Neuronal stem cell (in vitro differentiated cells): Measurements from ENCODE around the gene SLC5A1. TPM values are rescaled to one million over a fixed set of nuclear protein-coding genes. Genes with fewer than 3 reads are reported as not detected.
A peak's percentile ranks its signal among the peaks of the same experiment; 100 is the strongest.

Source experiments
- DNase-seq: peaks from one replicate; pipeline ENCODE4 v3.0.0-alpha.2; 2013; ENCODE audit warnings: low spot score
- H2AFZ ChIP-seq: one replicate; pipeline ENCODE4 v1.6.1; 2013; ENCODE audit warnings: mild to moderate bottlenecking, low read length, inconsistent platforms
- H2AK5ac ChIP-seq: 2 replicates; pipeline ENCODE4 v1.6.1; 2013; ENCODE audit warnings: low read depth, mild to moderate bottlenecking, inconsistent platforms, low read length, moderate library complexity, mixed read lengths
- H2BK120ac ChIP-seq: 2 replicates; pipeline ENCODE4 v1.6.1; 2013; ENCODE audit warnings: low read depth, mild to moderate bottlenecking, inconsistent platforms, low read length, moderate library complexity, mixed read lengths
- H2BK12ac ChIP-seq: one replicate; pipeline ENCODE4 v1.6.1; 2013; ENCODE audit warnings: low read length, inconsistent platforms
- H2BK15ac ChIP-seq: 2 replicates; pipeline ENCODE4 v1.6.1; 2013; ENCODE audit warnings: mild to moderate bottlenecking, low read length, inconsistent platforms, mixed read lengths
- H2BK5ac ChIP-seq: one replicate; pipeline ENCODE4 v1.6.1; 2013; ENCODE audit warnings: inconsistent platforms, mild to moderate bottlenecking, low read length, moderate library complexity
- H3K14ac ChIP-seq: one replicate; pipeline ENCODE4 v1.6.1; 2013; ENCODE audit warnings: low read length, inconsistent platforms
- H3K18ac ChIP-seq: 2 replicates; pipeline ENCODE4 v1.6.1; 2013; ENCODE audit warnings: low read length, inconsistent platforms
- H3K23ac ChIP-seq: 2 replicates; pipeline ENCODE4 v1.6.1; 2013; ENCODE audit warnings: low read depth, mild to moderate bottlenecking, mixed read lengths, low read length, inconsistent platforms; ENCODE audit not compliant: poor library complexity
- H3K27ac ChIP-seq: replicated peaks from 3 replicates; pipeline ENCODE4 v1.5.1; 2013; ENCODE audit warnings: low read length, inconsistent platforms
- H3K27me3 ChIP-seq, 3 experiments: 2 replicates each; pipeline ENCODE4 v1.6.1; 2013; ENCODE audit warnings: low read length in 3 of 3, mild to moderate bottlenecking in 2 of 3, inconsistent platforms in 1 of 3, low read depth in 1 of 3, mixed read lengths in 1 of 3, moderate library complexity in 1 of 3; ENCODE audit not compliant: control insufficient read depth in 3 of 3, insufficient read depth in 3 of 3
- H3K36me3 ChIP-seq, 2 donors: replicated peaks in 1 of 2; 2 replicates each; pipeline ENCODE4 v1.6.1; 2013; ENCODE audit warnings: low read length in 2 of 2; ENCODE audit not compliant: control insufficient read depth in 2 of 2, insufficient read depth in 2 of 2
- H3K4ac ChIP-seq: 2 replicates; pipeline ENCODE4 v1.6.1; 2013; ENCODE audit warnings: inconsistent platforms, mild to moderate bottlenecking, low read length, moderate library complexity
- H3K4me1 ChIP-seq, 2 donors: 1 replicate in 1 of 2; 2 replicates in 1 of 2; pipeline ENCODE4 v1.6.1; 2013; ENCODE audit warnings: low read length in 2 of 2, low read depth in 1 of 2; ENCODE audit not compliant: control insufficient read depth in 2 of 2, insufficient read depth in 1 of 2
- H3K4me2 ChIP-seq: one replicate; pipeline ENCODE4 v1.6.1; 2013; ENCODE audit warnings: mild to moderate bottlenecking, low read length, inconsistent platforms; ENCODE audit not compliant: insufficient read depth, poor library complexity, severe bottlenecking
- H3K4me3 ChIP-seq, 2 donors: 2 replicates each; pipeline ENCODE4 v1.5.1; 2013; ENCODE audit warnings: low read length in 2 of 2, mild to moderate bottlenecking in 2 of 2, inconsistent platforms in 1 of 2, moderate library complexity in 1 of 2
- H3K79me1 ChIP-seq: one replicate; pipeline ENCODE4 v1.6.1; 2013; ENCODE audit warnings: low read depth, mild to moderate bottlenecking, inconsistent platforms, low read length, moderate library complexity
- H3K9ac ChIP-seq: one replicate; pipeline ENCODE4 v1.6.1; 2013; ENCODE audit warnings: mild to moderate bottlenecking, low read depth, low read length, inconsistent platforms; ENCODE audit not compliant: poor library complexity
- H3K9me3 ChIP-seq, 2 donors: replicated peaks in 1 of 2; 2 replicates each; pipeline versions ENCODE3 to v1.6.1; 2013; ENCODE audit warnings: low read length in 2 of 2, mild to moderate bottlenecking in 2 of 2, inconsistent platforms in 1 of 2, low read depth in 1 of 2, mixed read lengths in 1 of 2, moderate library complexity in 1 of 2; ENCODE audit not compliant: control insufficient read depth in 2 of 2, insufficient read depth in 1 of 2
- H4K8ac ChIP-seq: one replicate; pipeline ENCODE4 v1.6.1; 2013; ENCODE audit warnings: low read depth, mild to moderate bottlenecking, inconsistent platforms, low read length, moderate library complexity
- H4K91ac ChIP-seq: one replicate; pipeline ENCODE4 v1.6.1; 2013; ENCODE audit warnings: low read length, low read depth, mild to moderate bottlenecking, inconsistent platforms; ENCODE audit not compliant: poor library complexity
- WGBS, 2 donors: extraction: QIAGEN DNeasy Blood & Tissue Kit; methylation state at CpG; one replicate each; pipeline ENCODE4 v1.1.7; 2013; ENCODE audit warnings: missing lambda C conversion rate in 2 of 2, mixed read lengths in 1 of 2; ENCODE audit not compliant: insufficient read length in 2 of 2, insufficient replicate concordance in 1 of 2; ENCODE audit errors: extremely low coverage in 2 of 2; 5-methylcytosine and 5-hydroxymethylcytosine counted together
- polyA plus RNA-seq, 2 experiments: library from polyadenylated mRNA; stranded (reverse); fragments of 200-250 nt; gene quantifications; one replicate each; pipeline ENCODE4 v1.2.3, GENCODE V29; 2013

The SLC5A1 gene
- 0.01 TPM for polyA plus RNA-seq (2013, experiment 1 of 2)
- 0.03 TPM for polyA plus RNA-seq (2013, experiment 2 of 2)

DNA sequence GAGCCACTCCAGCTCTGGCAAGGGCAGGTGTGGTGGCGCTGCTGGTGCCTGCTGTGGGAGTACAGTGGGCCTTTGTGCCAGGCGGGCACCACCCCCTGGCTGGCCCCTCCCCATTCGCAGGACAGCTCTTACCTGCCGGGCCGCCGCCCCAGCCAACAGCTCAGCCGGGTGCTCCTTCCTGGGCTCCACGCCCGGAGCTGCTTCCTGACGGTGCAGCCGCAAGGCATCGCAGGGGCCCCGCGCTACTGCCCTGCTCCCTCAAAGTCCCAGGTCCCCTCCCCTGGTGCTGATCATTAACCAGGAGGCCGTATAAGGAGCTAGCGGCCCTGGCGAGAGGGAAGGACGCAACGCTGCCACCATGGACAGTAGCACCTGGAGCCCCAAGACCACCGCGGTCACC, at the start of gene SLC5A1:
SLC5A1 (plus strand) TSS at position 338 of the 400 bp plus-strand sequence; CDS start at position 359, 21 bp downstream.
- no peak within 1 kb of the TSS for H3K14ac ChIP-seq
- H3K4me2 ChIP-seq: no peak within 1 kb of the TSS
- no peaks in the 10 kb centered on the region for H3K4me1 ChIP-seq
- H3K27me3 ChIP-seq: peaks cover 0 to 19% (median 0%) of the 10 kb centered on the region in 3 experiments
- H3K4me3 ChIP-seq: no peak within 1 kb of the TSS
- no peak within 1 kb of the TSS for H2BK120ac ChIP-seq
- no peaks in the 10 kb centered on the region for H3K79me1 ChIP-seq
- H2AK5ac ChIP-seq: no peak within 1 kb of the TSS
- no peak within 1 kb of the TSS for H4K8ac ChIP-seq
- peak within 1 kb of the TSS; percentile 7 for H3K9ac ChIP-seq
- H3K9me3 ChIP-seq: no peaks in the 10 kb centered on the region
- no peaks in the 10 kb centered on the region for H3K36me3 ChIP-seq
- no peak within 1 kb of the TSS for H2BK15ac ChIP-seq
- no peak for DNase-seq
- H3K23ac ChIP-seq: peak within 1 kb of the TSS; percentile 9
- H2BK5ac ChIP-seq: no peak within 1 kb of the TSS
- WGBS, 2 donors: no CpG with 5 or more reads among the region's 21 CpGs
- no peak within 1 kb of the TSS for H3K27ac ChIP-seq
- H2AFZ ChIP-seq: no peak within 1 kb of the TSS
- no peak within 1 kb of the TSS for H3K4ac ChIP-seq
- peak within 1 kb of the TSS; percentile 32 for H3K18ac ChIP-seq
- no peak within 1 kb of the TSS for H4K91ac ChIP-seq
- no peak within 1 kb of the TSS for H2BK12ac ChIP-seq

DNA sequence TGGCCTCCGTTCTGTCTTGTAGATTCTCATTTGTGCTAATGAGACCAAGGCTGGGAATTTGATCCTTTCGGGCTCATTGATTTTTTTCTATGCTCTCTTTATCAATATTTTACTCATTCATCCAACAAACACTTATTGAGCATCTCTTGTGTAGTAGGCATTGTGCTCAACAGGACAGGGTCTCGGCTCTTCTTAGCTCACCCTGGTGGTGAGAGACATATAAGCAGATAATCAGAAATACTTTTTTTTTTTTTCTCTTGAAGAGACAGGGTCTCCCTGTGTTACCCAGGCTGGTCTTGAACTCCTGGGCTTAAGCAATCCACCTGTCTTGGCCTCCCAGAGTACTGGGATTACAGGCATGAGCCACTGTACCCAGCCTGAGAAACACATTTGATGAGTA, 48.0 kb upstream of the SLC5A1 start:
- WGBS, 2 donors: no CpG with 5 or more reads among the region's 3 CpGs
- Histone ChIP-seq H2AFZ (no peak overlapping the region), H2AK5ac (no peak overlapping the region), H3K4me3 (no peak overlapping the region), H2BK15ac (no peak overlapping the region), H3K4ac (no peak overlapping the region), H3K23ac (no peak overlapping the region), H3K36me3 (no peaks in the 10 kb centered on the region), H4K8ac (no peak overlapping the region), H3K9me3 (no peaks in the 10 kb centered on the region), H2BK120ac (no peak overlapping the region), H3K27ac (no peak overlapping the region), H3K27me3 (peaks cover 0 to 4% (median 0%) of the 10 kb centered on the region in 3 experiments), H3K18ac (no peak overlapping the region), H3K14ac (no peak overlapping the region), H2BK5ac (no peak overlapping the region), H3K4me1 (no peaks in the 10 kb centered on the region), H3K4me2 (no peak overlapping the region), H2BK12ac (no peak overlapping the region), H3K79me1 (no peaks in the 10 kb centered on the region), H4K91ac (no peak overlapping the region), H3K9ac (no peak overlapping the region)
- no peak for DNase-seq

DNA sequence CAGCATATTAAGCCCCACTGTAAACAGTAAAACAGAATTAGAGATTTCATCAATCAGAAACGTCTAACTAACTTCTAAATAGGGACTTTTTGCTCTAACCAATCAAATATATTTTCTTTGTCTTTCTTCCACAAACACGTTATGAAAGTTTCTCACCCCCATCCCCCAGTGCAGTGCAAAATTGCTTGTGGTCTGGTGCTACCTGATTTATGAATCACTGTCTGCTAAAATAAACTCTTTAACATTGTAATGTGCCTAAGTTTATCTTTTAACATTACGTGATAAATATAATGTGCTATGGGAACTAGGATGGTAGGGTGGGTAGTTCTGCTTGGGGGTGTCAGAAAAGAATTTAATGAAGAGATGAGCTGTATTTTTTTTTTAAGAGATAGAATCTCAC, 47.3 kb upstream of the SLC5A1 start:
- H3K4me2 ChIP-seq: no peak overlapping the region
- no peak overlapping the region for H3K18ac ChIP-seq
- no peak overlapping the region for H2BK120ac ChIP-seq
- no peak overlapping the region for H3K23ac ChIP-seq
- H3K36me3 ChIP-seq: no peaks in the 10 kb centered on the region
- H3K4ac ChIP-seq: no peak overlapping the region
- H3K9me3 ChIP-seq: no peaks in the 10 kb centered on the region
- no peak overlapping the region for H3K9ac ChIP-seq
- H2BK12ac ChIP-seq: no peak overlapping the region
- H3K79me1 ChIP-seq: no peaks in the 10 kb centered on the region
- no peaks in the 10 kb centered on the region for H3K27me3 ChIP-seq
- no peak overlapping the region for H4K8ac ChIP-seq
- no peak overlapping the region for H3K14ac ChIP-seq
- no peaks in the 10 kb centered on the region for H3K4me1 ChIP-seq
- H4K91ac ChIP-seq: no peak overlapping the region
- no peak overlapping the region for H2AFZ ChIP-seq
- no peak overlapping the region for H3K27ac ChIP-seq
- no CpG with 5 or more reads among the region's 3 CpGs for WGBS, 2 donors
- H2AK5ac ChIP-seq: no peak overlapping the region
- no peak overlapping the region for H3K4me3 ChIP-seq
- DNase-seq: no peak
- H2BK5ac ChIP-seq: no peak overlapping the region
- no peak overlapping the region for H2BK15ac ChIP-seq

DNA sequence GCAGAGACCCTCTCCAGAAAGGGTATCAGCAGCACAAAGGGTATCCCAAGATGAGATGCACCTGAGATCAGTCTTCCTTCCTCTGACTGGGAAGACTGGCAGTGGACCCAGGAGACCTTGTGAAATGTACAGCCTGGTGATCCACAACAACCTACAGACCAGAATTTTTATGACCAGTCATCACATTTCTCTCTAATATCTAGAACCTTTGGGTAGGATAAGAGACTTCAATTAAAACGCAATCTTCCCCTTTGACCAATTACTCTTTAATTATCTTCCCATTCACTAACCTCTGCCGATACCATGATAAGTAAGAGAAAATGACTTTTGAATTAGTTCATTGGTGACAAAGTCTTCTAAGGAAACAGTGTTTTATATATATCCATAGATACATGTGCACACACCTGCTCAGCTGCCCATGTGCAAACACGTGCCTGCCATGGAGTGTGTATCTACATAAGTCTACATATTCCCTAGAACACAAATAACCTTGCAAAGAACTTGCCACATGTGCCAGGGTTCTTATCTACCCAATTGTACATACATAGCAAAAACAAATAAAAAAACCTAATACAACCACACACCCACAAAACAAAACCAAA, 44.2 kb upstream of the SLC5A1 start:
- H2BK15ac ChIP-seq: no peak overlapping the region
- H2BK12ac ChIP-seq: no peak overlapping the region
- no peak overlapping the region for H3K4me2 ChIP-seq
- DNase-seq: no peak
- no peak overlapping the region for H2AK5ac ChIP-seq
- H2BK120ac ChIP-seq: no peak overlapping the region
- H3K14ac ChIP-seq: no peak overlapping the region
- no peaks in the 10 kb centered on the region for H3K36me3 ChIP-seq
- H3K4me3 ChIP-seq: no peak overlapping the region
- no peaks in the 10 kb centered on the region for H3K27me3 ChIP-seq
- no peak overlapping the region for H4K91ac ChIP-seq
- no peak overlapping the region for H3K9ac ChIP-seq
- H3K23ac ChIP-seq: no peak overlapping the region
- no peaks in the 10 kb centered on the region for H3K79me1 ChIP-seq
- no peaks in the 10 kb centered on the region for H3K9me3 ChIP-seq
- no peaks in the 10 kb centered on the region for H3K4me1 ChIP-seq
- no peak overlapping the region for H3K18ac ChIP-seq
- H4K8ac ChIP-seq: no peak overlapping the region
- no peak overlapping the region for H3K27ac ChIP-seq
- H2AFZ ChIP-seq: no peak overlapping the region
- WGBS, 2 donors: 100% methylated on average over 1 of the region's 3 CpGs; no CpG with 5 or more reads in 1 of the 2 donors
- no peak overlapping the region for H3K4ac ChIP-seq
- H2BK5ac ChIP-seq: no peak overlapping the region
